K562 (cell line): ENCODE results near the gene CTRL. TPM values are rescaled to one million over a fixed set of nuclear protein-coding genes. Genes with fewer than 3 reads are reported as not detected.

Experiments used
- ATAC-seq: fragments of 200-7000 bp; cut with Tn5 transposase; 3 replicates; pipeline ENCODE4 v1.9.1; 2020; ENCODE audit warnings: moderate library complexity
- BruUV-seq: library from RNA; stranded (reverse); fragments of 400-500 nt; replicated peaks from 2 replicates; lab custom pipeline; 2021; lab: Mats Ljungman, UMichigan
- CTCF ChIA-PET: fragments of 300-600 bp; formaldehyde crosslinking; extraction: SDS; loops from one replicate; lab custom pipeline; 2021; ENCODE audit warnings: low intra/inter-chr PET ratio; lab: Yijun Ruan, JAX
- POLR2A ChIA-PET: fragments of 300-600, 350-650 bp; sonication (Branson Sonifier 250); formaldehyde crosslinking; extraction: SDS; loops from one replicate; lab custom pipeline; 2021; ENCODE audit warnings: antibody characterized with exemption, inconsistent platforms; lab: Yijun Ruan, JAX
- DNase-seq, 4 experiments: peaks; one replicate each; pipeline versions ENCODE4 v3.0.0 to v3.0.0-alpha.2; 2011 to 2018; ENCODE audit warnings: low spot score in 3 of 4, mixed read lengths in 3 of 4; ENCODE audit errors: extremely low read depth in 1 of 4
- FAIRE-seq: peaks from 2 replicates; lab custom pipeline; 2011; peaks lifted over from hg19 to GRCh38; lab: Jason Lieb, UNC
- H2AFZ ChIP-seq: 2 replicates; pipeline ENCODE4 v1.6.0; 2011; ENCODE audit warnings: low read depth, low read length, control low read depth, inconsistent platforms
- H3K27ac ChIP-seq: fragments of 200-600 bp; 3 replicates; pipeline ENCODE4 v1.8.0; 2011; ENCODE audit warnings: low read depth, mild to moderate bottlenecking, control low read depth, inconsistent platforms, low read length, moderate library complexity, mixed read lengths; ENCODE audit errors: extremely low read depth
- H3K27me3 ChIP-seq, 2 experiments: fragments of 300-600 bp in 1 of 2; 2 replicates in 1 of 2; 3 replicates in 1 of 2; pipeline versions ENCODE4 v1.6.0 to v1.8.0; 2011; ENCODE audit warnings: inconsistent platforms in 2 of 2, low read length in 2 of 2, mild to moderate bottlenecking in 1 of 2, mixed read lengths in 1 of 2, moderate library complexity in 1 of 2; ENCODE audit not compliant: control insufficient read depth in 2 of 2, insufficient read depth in 2 of 2
- H3K36me3 ChIP-seq: fragments of 300-600 bp; 3 replicates; pipeline ENCODE4 v1.8.0; 2011; ENCODE audit warnings: mild to moderate bottlenecking, low read length, inconsistent platforms; ENCODE audit not compliant: control insufficient read depth, insufficient read depth
- H3K4me1 ChIP-seq, 2 experiments: fragments of 200-600 bp in 1 of 2; replicated peaks in 1 of 2; 2 replicates in 1 of 2; 3 replicates in 1 of 2; pipeline versions ENCODE4 v1.5.1 to v1.8.0; 2011; ENCODE audit warnings: inconsistent platforms in 2 of 2, low read length in 2 of 2, mild to moderate bottlenecking in 1 of 2, mixed read lengths in 1 of 2, moderate library complexity in 1 of 2; ENCODE audit not compliant: control insufficient read depth in 2 of 2, insufficient read depth in 2 of 2
- H3K4me2 ChIP-seq: 2 replicates; pipeline ENCODE4 v1.6.1; 2011; ENCODE audit warnings: low read length, control low read depth, inconsistent platforms, mixed read lengths; ENCODE audit not compliant: insufficient read depth
- H3K4me3 ChIP-seq: fragments of 200-600 bp; sonication (generic), shearing (Covaris generic); 2 replicates; pipeline ENCODE4 v1.5.1; 2016; ENCODE audit warnings: control low read depth, inconsistent platforms
- H3K79me2 ChIP-seq: fragments of 200-600 bp; 3 replicates; pipeline ENCODE4 v1.8.0; 2011; ENCODE audit warnings: low read length, inconsistent platforms; ENCODE audit not compliant: control insufficient read depth, insufficient read depth
- H3K9ac ChIP-seq, 2 experiments: 2 replicates each; pipeline versions ENCODE4 v1.6.0 to v1.6.1; 2011; ENCODE audit warnings: low read depth in 2 of 2, low read length in 2 of 2, control low read depth in 1 of 2, inconsistent platforms in 1 of 2, mild to moderate bottlenecking in 1 of 2, mixed read lengths in 1 of 2; ENCODE audit not compliant: insufficient read depth in 1 of 2
- H3K9me1 ChIP-seq: one replicate; pipeline ENCODE4 v1.6.0; 2011; ENCODE audit warnings: inconsistent platforms, mild to moderate bottlenecking, low read length, moderate library complexity; ENCODE audit not compliant: control insufficient read depth, insufficient read depth
- H3K9me3 ChIP-seq: replicated peaks from 2 replicates; pipeline ENCODE4 v1.5.1; 2011; ENCODE audit warnings: low read depth, low read length, inconsistent platforms; ENCODE audit not compliant: control insufficient read depth, insufficient read depth
- H4K20me1 ChIP-seq: replicated peaks from 2 replicates; pipeline ENCODE4 v1.6.1; 2011; ENCODE audit warnings: low read length, inconsistent platforms, mixed read lengths; ENCODE audit not compliant: control insufficient read depth, insufficient read depth
- CGGBP1 ChIP-seq: fragments of 250-450 bp; sonication (Bioruptor Pico); IDR thresholded peaks from 2 replicates; pipeline ENCODE4 v1.9.0; 2021; ENCODE audit warnings: mild to moderate bottlenecking
- CREM ChIP-seq: IDR thresholded peaks from 2 replicates; pipeline ENCODE4 v1.6.1; 2014; ENCODE audit warnings: antibody characterized with exemption, low read depth
- ZKSCAN1 ChIP-seq: fragments of 150-350 bp; IDR thresholded peaks from 2 replicates; pipeline ENCODE4 v1.6.1; 2016; ENCODE audit warnings: low read depth, low read length
- ZNF444 ChIP-seq: fragments of 250-450 bp; sonication (Bioruptor Pico); IDR thresholded peaks from 2 replicates; pipeline ENCODE4 v1.4.0; 2020; ENCODE audit warnings: mild to moderate bottlenecking, moderate library complexity
- whole genome bisulfite sequencing: fragments of 100-300 bp; shearing (Covaris generic); methylation state at CpG from one replicate; pipeline ENCODE4 v1.1.6; 2016; ENCODE audit warnings: low coverage, mixed read lengths; ENCODE audit not compliant: insufficient coverage; ENCODE audit errors: missing lambda C conversion rate; 5-methylcytosine and 5-hydroxymethylcytosine counted together
- in situ Hi-C: fragments of 300-500 bp; cut with MboI; formaldehyde crosslinking; loops from 4 replicates; pipeline ENCODE4 v1.15.0; 2018; ENCODE audit warnings: inconsistent platforms, mixed read lengths
- intact Hi-C: fragments of 100-400 bp; cut with micrococcal nuclease; formaldehyde crosslinking; loops from 2 replicates; pipeline ENCODE4 v1.14.2; 2022
- polyA plus RNA-seq, 8 experiments: library from polyadenylated mRNA; depleted of rRNA in 4 of 8; stranded (reverse) in 5 of 8; unstranded in 3 of 8; fragments of >200 nt; fragmentation: Nextera tagmentation in 2 of 8; fragmentation: Illumina TruSeq in 1 of 8; extraction: Ambion mirVana in 2 of 8; extraction: Trizol in 1 of 8; gene quantifications; 2 replicates each; pipeline versions ENCODE4 v1.2.1 to v1.2.3, GENCODE V29; 2011 to 2014; ENCODE audit warnings: inconsistent platforms in 1 of 8, missing spikeins in 1 of 8
- total RNA-seq, 7 experiments: library from RNA; depleted of rRNA in 6 of 7; stranded (reverse); fragments of >200 nt in 6 of 7; fragmentation: Illumina TruSeq in 2 of 7; extraction: Trizol in 2 of 7; gene quantifications; 2 replicates each; pipeline versions ENCODE4 v1.2.1 to v1.2.3, GENCODE V29; 2011 to 2021; ENCODE audit warnings: low replicate concordance in 1 of 7

CTRL gene
- total and polyA plus RNA-seq, 9 of the 15 experiments (the other 6 are each of a cell fraction or from before 2014, with no cell fraction given), result 1.4 to 5.6 (median 2.5) TPM

- Histone ChIP-seq H3K4me3 (no peak overlapping the region), H3K27me3 (no peaks in the 10 kb centered on the region), H3K9me3 (no peaks in the 10 kb centered on the region), H3K36me3 (peaks cover 71% of the 10 kb centered on the region; the same call in 2 of the 3 replicates), H3K79me2 (no peaks in the 10 kb centered on the region), H4K20me1 (peaks cover 4% of the 10 kb centered on the region; the same call in 1 of the 2 replicates), H3K4me2 (no peak overlapping the region), H3K9ac (0 out of 4 replicates have a peak overlapping the region, but pooled peaks of 1 of the 2 experiments have one; percentile 68), H3K27ac (no peak overlapping the region), H2AFZ (no peak overlapping the region), H3K4me1 (peaks cover under 1 to 10% of the 10 kb centered on the region in 2 experiments; a peak in 4 of 5 replicates), H3K9me1 (no peaks in the 10 kb centered on the region)
- no peak for DNase-seq
- intact Hi-C loops, result no loop called here
- POLR2A ChIA-PET, result interaction anchor here (0.5 to 2.2 kb wide), 3 partner anchors 10 to 138 kb away, joined by 3 to 7 read pairs (median 3); partner anchors contain the start of gene LCAT
- 85% methylated on average over 10 of the region's 10 CpGs for WGBS
- FAIRE-seq, result no peak
- no peak for TF ChIP-seq CREM
- in situ Hi-C loops, result no loop called here
- CTCF ChIA-PET, result no interaction called here
- no peak for ATAC-seq
- BruUV-seq, result no TSS peak
Measured at GRCh38 chr16:67954421-67955196, 22.9 kb upstream of the CTRL start.

- no peaks in the 10 kb centered on the region for H3K27me3 ChIP-seq
- WGBS, result 92% methylated on average over 8 of the region's 8 CpGs
- peaks cover 69% of the 10 kb centered on the region; the same call in 2 of the 3 replicates for H3K36me3 ChIP-seq
- BruUV-seq, result no TSS peak
- H3K9me3 ChIP-seq, result no peaks in the 10 kb centered on the region
- H3K27ac ChIP-seq, result no peak overlapping the region
- TF ChIP-seq ZKSCAN1 (no peak), ZNF444 (CRISPR knock-in tag) (no peak), CGGBP1 (no peak)
- H3K9me1 ChIP-seq, result no peaks in the 10 kb centered on the region
- DNase-seq (no peak), FAIRE-seq (no peak), ATAC-seq (no peak)
- intact Hi-C loops (no loop called here), in situ Hi-C loops (no loop called here)
- ChIA-PET CTCF (no interaction called here), POLR2A (interaction anchor here (0.5 to 1.0 kb wide), 5 partner anchors 9 to 139 kb away, joined by 3 to 4 read pairs (median 3); no protein-coding TSS in a partner anchor)
- no peaks in the 10 kb centered on the region for H3K79me2 ChIP-seq
- no peak overlapping the region for H3K4me3 ChIP-seq
- H3K9ac ChIP-seq, result no peak overlapping the region
- H2AFZ ChIP-seq, result no peak overlapping the region
- peaks cover 0 to 7% of the 10 kb centered on the region in 2 experiments; a peak in 1 of 5 replicates for H3K4me1 ChIP-seq
- H3K4me2 ChIP-seq, result no peak overlapping the region
- peaks cover 4% of the 10 kb centered on the region; the same call in 1 of the 2 replicates for H4K20me1 ChIP-seq
Measured at GRCh38 chr16:67953641-67954375, 22.1 kb upstream of the CTRL start.
